GM12892 (cell line): ENCODE results near the gene PPP5C.
"Not testable (repeated sequence)": the region's sequence is repeated elsewhere in the genome, so short reads cannot be mapped to it uniquely, and the experiment has no call there.

Experiments used
- DNase-seq: peaks from one replicate; pipeline ENCODE4 v3.0.0; 2011; ENCODE audit not compliant: insufficient read length
- FAIRE-seq: peaks from 2 replicates; lab custom pipeline; 2011; peaks lifted over from hg19 to GRCh38; lab: Jason Lieb, UNC
- POLR2A ChIP-seq: IDR thresholded peaks from 2 replicates; pipeline ENCODE4 v1.6.1; 2011; ENCODE audit warnings: low read depth, low read length, control low read depth
- POLR2AphosphoS5 ChIP-seq: IDR thresholded peaks from 2 replicates; pipeline ENCODE4 v1.6.1; 2011; ENCODE audit warnings: low read depth, low read length, control low read depth
- TAF1 ChIP-seq: IDR thresholded peaks from 2 replicates; pipeline ENCODE4 v1.6.1; 2011; ENCODE audit warnings: low read depth, mild to moderate bottlenecking, control low read depth, low read length, borderline replicate concordance

The PPP5C gene

DNA sequence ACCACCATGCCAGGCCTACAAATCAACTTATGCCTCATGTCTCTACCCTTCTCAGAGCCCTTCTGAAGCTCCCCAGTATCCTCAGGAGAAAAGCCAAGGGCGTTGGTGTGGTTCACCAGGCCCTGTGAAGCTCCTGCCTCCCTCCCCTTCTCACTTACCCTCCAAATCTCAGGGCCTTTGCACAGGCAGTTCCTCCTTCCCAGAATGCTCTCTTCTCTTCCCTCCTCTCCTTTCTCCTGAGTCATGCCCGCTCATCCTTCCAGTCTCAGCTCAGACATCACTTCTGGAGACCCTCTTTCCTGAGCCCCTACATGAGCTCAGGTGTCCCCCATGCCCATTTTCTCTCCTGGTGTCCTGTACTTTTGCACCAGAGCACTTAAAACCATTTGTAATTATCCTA, 29.5 kb upstream of the PPP5C start:
- DNase-seq (no peak), FAIRE-seq (no peak)
- TF ChIP-seq TAF1 (no peak), POLR2AphosphoS5 (no peak), POLR2A (no peak)

DNA sequence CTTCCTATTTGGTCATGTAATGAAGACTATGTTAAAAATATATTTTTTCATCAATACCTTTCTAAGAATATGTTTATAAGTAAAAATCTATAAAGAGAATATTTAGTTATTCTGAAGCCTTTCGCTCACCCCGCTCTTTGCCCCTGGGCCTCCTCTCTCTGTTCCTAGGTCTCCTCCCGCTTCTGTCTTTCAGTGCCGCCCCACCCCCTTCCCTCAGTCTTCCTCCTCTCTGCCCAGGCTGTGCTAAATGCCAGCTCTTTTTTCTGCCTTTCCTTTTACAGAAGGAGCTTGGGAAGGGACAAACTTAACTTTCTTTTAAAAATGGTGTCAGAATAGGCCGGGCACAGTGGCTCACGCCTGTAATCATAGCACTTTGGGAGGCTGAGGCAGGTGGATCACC, 27.3 kb upstream of the PPP5C start:
- FAIRE-seq: no peak
- TF ChIP-seq TAF1: no peak
- no peak for TF ChIP-seq POLR2AphosphoS5
- TF ChIP-seq POLR2A: no peak
- no peak for DNase-seq

DNA sequence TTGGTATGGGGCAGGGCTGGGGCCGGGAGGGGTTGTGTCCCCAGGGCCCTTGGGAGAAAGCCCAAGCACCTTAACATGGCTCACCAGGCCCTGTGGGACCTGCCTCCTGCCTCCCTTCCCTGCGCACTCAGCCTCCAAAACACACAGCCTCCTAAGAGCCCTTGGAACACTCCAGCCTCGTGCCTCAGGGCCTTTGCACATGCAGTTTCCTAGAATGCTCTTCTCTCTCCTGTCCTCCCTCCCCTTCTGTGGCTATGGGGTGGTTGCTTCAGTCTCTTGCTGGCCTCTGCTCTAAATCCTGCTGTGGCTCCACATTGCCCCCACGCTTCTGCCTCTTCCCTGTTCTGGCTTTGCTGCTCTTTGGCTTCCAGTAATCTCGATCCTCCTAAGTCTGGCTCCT, 26.3 kb upstream of the PPP5C start:
- FAIRE-seq (no peak), DNase-seq (no peak)
- no peak for TF ChIP-seq TAF1
- TF ChIP-seq POLR2A: no peak
- TF ChIP-seq POLR2AphosphoS5: no peak

DNA sequence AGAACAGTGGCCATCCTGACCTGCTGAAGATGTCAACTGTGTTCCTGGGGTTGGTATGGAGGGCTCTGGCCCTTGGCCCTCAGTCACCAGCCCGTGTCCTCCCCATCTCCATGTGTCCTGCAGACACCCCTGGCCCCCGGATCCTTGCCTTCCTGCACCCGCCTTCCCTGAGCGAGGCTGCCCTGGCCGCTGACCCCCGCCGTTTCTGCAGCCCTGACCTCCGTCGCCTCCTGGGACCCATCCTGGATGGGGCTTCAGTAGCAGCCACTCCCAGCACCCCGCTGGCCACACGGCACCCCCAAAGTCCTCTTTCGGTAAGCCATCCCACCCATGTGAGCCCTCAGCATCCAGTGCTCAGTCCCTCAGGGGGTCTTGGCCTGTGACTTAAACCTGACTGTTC, 25.2 kb upstream of the PPP5C start:
- no peak for FAIRE-seq
- no peak for DNase-seq
- TF ChIP-seq POLR2AphosphoS5 (no peak), POLR2A (no peak), TAF1 (no peak)

DNA sequence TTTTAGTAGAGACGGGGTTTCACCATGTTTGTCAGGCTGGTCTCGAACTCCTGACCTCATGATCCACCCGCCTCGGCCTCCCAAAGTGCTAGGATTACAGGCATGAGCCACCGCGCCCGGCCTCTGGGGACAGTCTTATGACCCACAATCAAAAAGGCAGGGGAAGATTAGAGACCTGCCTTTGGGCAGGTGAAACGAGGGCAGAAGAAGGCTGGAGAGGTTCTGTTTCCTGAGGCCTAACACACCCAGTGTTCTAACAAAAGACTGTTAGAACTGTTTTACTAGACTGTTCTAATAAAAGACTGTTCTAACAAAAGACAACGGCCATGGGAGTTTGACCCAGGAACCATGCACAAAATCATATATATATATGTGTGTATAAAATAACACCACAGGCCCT, 23.7 kb upstream of the PPP5C start:
- DNase-seq, FAIRE-seq: not testable (repeated sequence)

DNA sequence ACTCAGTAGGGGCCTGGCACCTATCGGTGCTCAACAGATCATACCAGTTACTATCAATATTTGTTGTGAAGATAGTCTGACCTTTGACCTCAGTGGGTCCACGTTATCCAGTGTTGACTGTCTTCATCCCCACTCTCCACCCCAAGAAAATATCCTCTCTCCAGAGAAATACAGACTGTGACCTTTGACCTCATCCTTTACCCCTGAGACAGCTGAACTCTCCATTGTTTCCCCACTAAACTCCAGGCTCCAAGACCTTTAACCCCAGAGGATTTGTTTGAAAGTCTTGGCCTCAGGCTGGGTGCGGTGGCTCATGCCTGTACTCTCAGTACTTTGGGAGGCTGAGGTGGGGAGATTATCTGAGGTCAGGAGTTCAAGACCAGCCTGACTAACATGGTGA, 22.6 kb upstream of the PPP5C start:
- no peak for FAIRE-seq
- no peak for DNase-seq
- TF ChIP-seq POLR2AphosphoS5 (no peak), POLR2A (no peak), TAF1 (no peak)

DNA sequence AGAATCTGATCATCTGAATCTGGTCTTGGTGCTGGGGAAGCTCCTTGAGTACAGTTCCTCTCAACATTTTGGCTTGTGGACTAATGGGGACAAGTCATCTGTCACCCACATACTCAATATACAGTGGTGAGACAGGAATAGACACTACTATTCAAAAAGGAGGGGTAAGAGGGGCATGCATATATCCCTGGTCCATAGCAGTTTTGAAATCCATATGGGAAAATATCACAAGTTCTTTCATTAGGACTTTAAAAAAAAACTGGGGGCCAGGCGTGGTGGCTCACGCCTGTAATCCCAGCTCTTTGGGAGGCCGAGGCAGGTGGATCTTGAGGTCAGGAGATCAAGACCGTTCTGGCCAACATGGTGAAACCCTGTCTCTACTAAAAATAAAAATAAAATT, 20.3 kb upstream of the PPP5C start:
- no peak for FAIRE-seq
- no peak for TF ChIP-seq POLR2A
- TF ChIP-seq POLR2AphosphoS5: no peak
- TF ChIP-seq TAF1: no peak
- DNase-seq: no peak

DNA sequence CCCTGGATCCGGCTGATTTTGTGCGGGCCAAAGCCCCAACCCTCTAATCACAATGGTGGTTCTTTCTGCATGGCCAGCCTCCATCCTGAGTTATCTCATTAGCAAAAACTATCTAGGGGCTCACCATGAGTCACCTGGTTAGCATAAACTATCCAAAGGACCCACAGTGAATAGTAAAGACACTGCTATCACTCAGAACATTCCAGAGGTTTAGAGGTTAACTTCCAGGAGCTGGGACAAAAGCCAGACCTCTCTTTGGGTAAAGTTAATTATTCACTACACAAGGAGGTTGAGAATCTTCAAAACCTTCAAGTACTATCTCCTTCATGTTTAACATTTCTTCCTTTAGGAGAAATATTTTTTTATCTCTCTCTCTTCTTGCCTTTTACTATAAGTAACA, 18.8 kb upstream of the PPP5C start:
- TF ChIP-seq POLR2A: no peak
- TF ChIP-seq TAF1: no peak
- no peak for TF ChIP-seq POLR2AphosphoS5
- FAIRE-seq (no peak), DNase-seq (no peak)

DNA sequence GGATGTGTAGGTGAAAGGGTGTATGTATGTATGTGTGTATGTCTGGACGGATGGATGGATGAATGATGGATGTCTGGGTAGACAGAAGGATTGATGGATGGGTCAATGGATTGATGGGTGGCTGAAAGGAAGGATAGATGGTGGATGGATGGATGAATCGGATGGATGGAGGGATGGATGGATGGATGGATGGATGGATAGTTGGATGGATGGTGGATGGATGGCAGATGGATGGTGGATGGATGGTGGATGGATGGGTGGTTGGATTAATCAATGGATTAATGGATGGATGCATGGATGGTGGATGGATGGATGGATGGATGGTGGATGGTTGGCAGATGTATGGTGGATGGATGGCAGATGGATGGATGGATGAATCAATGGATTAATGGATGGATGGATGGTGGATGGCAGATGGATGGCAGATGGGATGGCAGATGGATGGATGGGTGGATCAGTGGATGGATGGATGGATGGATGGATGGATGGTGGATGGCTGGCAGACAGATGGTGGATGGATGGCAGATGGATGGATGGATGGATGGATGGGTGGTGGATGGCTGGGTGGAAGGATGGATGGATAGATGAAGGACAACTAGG, 16.5 kb upstream of the PPP5C start:
- TF ChIP-seq POLR2AphosphoS5 (no peak), POLR2A (no peak), TAF1 (no peak)
- DNase-seq (no peak), FAIRE-seq (no peak)

DNA sequence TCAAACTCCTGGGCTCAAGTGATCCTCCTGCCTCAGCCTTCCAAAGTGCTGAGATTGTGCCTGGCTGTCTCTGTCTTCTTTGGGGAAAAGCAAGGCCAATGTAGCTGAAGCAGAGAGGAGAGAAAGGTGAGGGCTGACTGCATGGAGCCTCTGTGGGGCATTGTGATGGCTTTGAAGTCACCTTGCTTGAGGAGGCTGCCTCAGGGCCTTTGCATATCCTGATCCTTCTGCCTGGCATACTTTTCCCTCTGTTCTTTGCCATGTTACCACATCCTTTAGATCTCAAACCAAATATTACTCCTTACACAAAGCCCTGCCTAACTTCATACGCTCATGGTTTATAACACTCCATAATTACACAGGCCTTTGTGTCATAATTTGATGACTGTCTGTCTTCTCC, 9.4 kb upstream of the PPP5C start:
- no peak for DNase-seq
- no peak for FAIRE-seq
- no peak for TF ChIP-seq TAF1
- no peak for TF ChIP-seq POLR2AphosphoS5
- TF ChIP-seq POLR2A: no peak

DNA sequence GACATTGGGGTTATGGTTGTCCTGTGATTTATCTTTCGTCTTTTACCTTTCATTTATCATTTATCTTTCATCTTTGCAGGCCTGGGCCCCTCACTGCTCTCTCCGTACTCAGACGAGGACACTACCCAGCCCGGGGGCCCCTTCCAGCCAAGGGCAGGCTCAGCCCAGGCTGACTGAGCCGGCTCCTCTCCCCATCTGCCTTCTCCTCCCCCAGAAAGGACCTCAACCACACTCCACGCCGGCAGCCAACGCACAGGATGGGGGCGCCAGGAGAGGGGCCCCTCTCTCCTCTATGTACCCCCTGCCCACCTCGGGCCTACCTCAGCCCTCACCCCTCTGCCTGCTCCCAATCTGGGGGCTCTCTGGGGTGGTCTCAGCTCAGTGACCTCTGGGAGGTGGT, 7.4 kb upstream of the PPP5C start:
- FAIRE-seq: no peak
- DNase-seq: no peak
- TF ChIP-seq POLR2AphosphoS5 (no peak), TAF1 (no peak)

DNA sequence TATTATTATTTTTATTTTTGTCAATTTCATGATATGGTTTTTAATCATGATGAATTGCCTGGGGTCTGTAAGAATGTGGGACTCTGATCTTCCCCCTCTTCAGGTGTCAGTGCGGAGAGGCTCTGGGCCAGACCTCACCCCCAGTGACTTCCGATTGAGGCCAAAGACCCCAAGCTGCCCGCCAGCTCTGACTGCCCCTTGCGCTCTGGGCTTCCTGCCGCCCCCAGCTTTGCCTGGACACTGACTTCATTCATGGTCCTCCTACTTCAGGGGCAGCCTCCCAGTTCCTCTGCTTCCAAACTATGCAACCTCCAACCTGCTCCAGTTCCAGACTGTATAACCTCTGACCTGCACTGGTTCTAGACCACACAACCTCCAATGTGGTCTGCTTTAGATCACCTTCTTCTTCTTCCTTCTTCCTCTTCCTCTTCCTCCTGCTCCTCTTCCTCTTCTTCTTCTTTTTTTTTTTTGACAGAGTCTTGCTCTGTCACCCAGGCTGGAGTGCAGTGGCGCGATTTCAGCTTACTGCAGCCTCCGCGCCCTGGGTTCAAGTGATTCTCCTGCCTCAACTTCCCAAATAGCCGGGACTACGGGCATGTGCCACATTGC, 6.7 kb upstream of the PPP5C start:
- FAIRE-seq: no peak
- TF ChIP-seq TAF1 (no peak), POLR2AphosphoS5 (no peak), POLR2A (no peak)
- DNase-seq: no peak

DNA sequence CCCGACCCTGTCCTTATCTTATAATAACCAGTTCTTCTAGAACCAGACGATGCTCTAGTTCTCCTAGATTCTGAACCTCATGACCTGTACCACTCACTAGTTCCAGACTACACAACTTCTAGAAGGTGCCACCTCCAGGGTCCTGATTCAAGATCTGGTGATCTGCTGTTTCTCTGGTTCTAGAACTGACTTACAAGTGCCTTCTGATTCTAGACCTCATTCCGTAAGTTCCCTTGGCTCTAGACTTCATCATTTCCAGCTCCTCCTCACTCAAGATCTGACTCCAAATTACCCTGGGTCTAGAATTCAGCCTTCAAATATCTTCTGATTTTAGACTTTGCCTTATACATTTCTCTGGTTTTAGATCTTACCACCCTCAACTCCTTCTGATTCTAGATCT, 5.0 kb upstream of the PPP5C start:
- FAIRE-seq: no peak
- no peak for DNase-seq
- TF ChIP-seq POLR2A: no peak
- no peak for TF ChIP-seq POLR2AphosphoS5
- TF ChIP-seq TAF1: no peak

DNA sequence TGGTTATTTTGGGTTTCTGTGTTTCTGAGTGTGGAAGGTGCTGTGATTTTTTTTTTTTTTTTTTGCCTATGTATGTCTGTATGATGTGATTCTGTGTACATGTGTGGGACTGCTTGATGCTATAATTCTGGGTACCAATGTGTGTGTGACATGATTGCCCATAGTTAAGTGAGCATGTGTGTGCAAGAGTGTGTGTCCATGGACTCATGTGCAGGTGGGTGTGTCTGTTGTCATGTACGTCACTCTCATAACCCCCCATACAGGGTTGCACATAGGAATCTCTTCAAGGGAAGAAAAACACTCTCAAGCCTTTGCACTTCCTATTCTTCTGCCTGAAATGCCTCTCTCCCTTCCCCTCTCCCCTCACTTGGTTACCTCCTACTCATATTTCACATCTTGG, 2.5 kb upstream of the PPP5C start:
- no peak for DNase-seq
- TF ChIP-seq POLR2AphosphoS5 (no peak), TAF1 (no peak), POLR2A (no peak)
- no peak for FAIRE-seq
